ENCODE results near the gene PDE4D. TPM values are rescaled to one million over a fixed set of nuclear protein-coding genes. Genes with fewer than 3 reads are reported as not detected.

Gene PDE4D
- total RNA-seq, 1 experiment from 2014 or later: 5.3 TPM

- H3K27me3 ChIP-seq (ENCODE audit: control insufficient read depth, insufficient read depth, low read length): no peaks in the 10 kb centered on the region
- no peak for DNase-seq
- no peak overlapping the region for H3K4me3 ChIP-seq (ENCODE audit: insufficient read depth, low read depth, low read length)
- H3K36me3 ChIP-seq (replicated peaks; ENCODE audit: control insufficient read depth, insufficient read depth, low read length): no peaks in the 10 kb centered on the region
These were observed 647.2 kb downstream of the PDE4D start for GRCh38 chr5:59246145-59246869.

- no peak overlapping the region for H3K4me3 ChIP-seq (ENCODE audit: insufficient read depth, low read depth, low read length)
- no peaks in the 10 kb centered on the region for H3K36me3 ChIP-seq (replicated peaks; ENCODE audit: control insufficient read depth, insufficient read depth, low read length)
- H3K27me3 ChIP-seq (ENCODE audit: control insufficient read depth, insufficient read depth, low read length): no peaks in the 10 kb centered on the region
- no peak for DNase-seq
These were observed 648.3 kb downstream of the PDE4D start for GRCh38 chr5:59245198-59245597.

- DNase-seq: no peak
- Histone ChIP-seq H3K27me3 (ENCODE audit: control insufficient read depth, insufficient read depth, low read length) (no peaks in the 10 kb centered on the region), H3K4me3 (ENCODE audit: insufficient read depth, low read depth, low read length) (no peak overlapping the region), H3K36me3 (replicated peaks; ENCODE audit: control insufficient read depth, insufficient read depth, low read length) (no peaks in the 10 kb centered on the region)
These were observed 652.0 kb downstream of the PDE4D start for GRCh38 chr5:59241552-59241951.

GRCh38 chr5:59241119-59241518 is 652.4 kb downstream of the PDE4D start:
- H3K27me3 ChIP-seq (ENCODE audit: control insufficient read depth, insufficient read depth, low read length): no peaks in the 10 kb centered on the region
- no peaks in the 10 kb centered on the region for H3K36me3 ChIP-seq (replicated peaks; ENCODE audit: control insufficient read depth, insufficient read depth, low read length)
- no peak overlapping the region for H3K4me3 ChIP-seq (ENCODE audit: insufficient read depth, low read depth, low read length)
- no peak for DNase-seq

- Histone ChIP-seq H3K27me3 (ENCODE audit: control insufficient read depth, insufficient read depth, low read length) (no peaks in the 10 kb centered on the region), H3K36me3 (replicated peaks; ENCODE audit: control insufficient read depth, insufficient read depth, low read length) (no peaks in the 10 kb centered on the region), H3K4me3 (ENCODE audit: insufficient read depth, low read depth, low read length) (no peak overlapping the region)
- no peak for DNase-seq
These were observed 655.2 kb downstream of the PDE4D start for GRCh38 chr5:59238126-59238902.

GRCh38 chr5:59236986-59237385 is 656.5 kb downstream of the PDE4D start:
- no peaks in the 10 kb centered on the region for H3K27me3 ChIP-seq (ENCODE audit: control insufficient read depth, insufficient read depth, low read length)
- H3K4me3 ChIP-seq (ENCODE audit: insufficient read depth, low read depth, low read length): no peak overlapping the region
- no peaks in the 10 kb centered on the region for H3K36me3 ChIP-seq (replicated peaks; ENCODE audit: control insufficient read depth, insufficient read depth, low read length)
- DNase-seq: no peak

GRCh38 chr5:59236448-59236847 is 657.1 kb downstream of the PDE4D start:
- Histone ChIP-seq H3K4me3 (ENCODE audit: insufficient read depth, low read depth, low read length) (no peak overlapping the region), H3K27me3 (ENCODE audit: control insufficient read depth, insufficient read depth, low read length) (no peaks in the 10 kb centered on the region), H3K36me3 (replicated peaks; ENCODE audit: control insufficient read depth, insufficient read depth, low read length) (no peaks in the 10 kb centered on the region)
- no peak for DNase-seq

- Histone ChIP-seq H3K4me3 (ENCODE audit: insufficient read depth, low read depth, low read length) (no peak overlapping the region), H3K36me3 (replicated peaks; ENCODE audit: control insufficient read depth, insufficient read depth, low read length) (no peaks in the 10 kb centered on the region), H3K27me3 (ENCODE audit: control insufficient read depth, insufficient read depth, low read length) (no peaks in the 10 kb centered on the region)
- DNase-seq: no peak
These were observed 659.3 kb downstream of the PDE4D start for GRCh38 chr5:59234236-59234635.

GRCh38 chr5:59231221-59231931 is 662.1 kb downstream of the PDE4D start:
- H3K27me3 ChIP-seq (ENCODE audit: control insufficient read depth, insufficient read depth, low read length): no peaks in the 10 kb centered on the region
- no peak overlapping the region for H3K4me3 ChIP-seq (ENCODE audit: insufficient read depth, low read depth, low read length)
- DNase-seq: no peak
- no peaks in the 10 kb centered on the region for H3K36me3 ChIP-seq (replicated peaks; ENCODE audit: control insufficient read depth, insufficient read depth, low read length)

GRCh38 chr5:59222687-59223511 is 670.6 kb downstream of the PDE4D start:
- Histone ChIP-seq H3K36me3 (replicated peaks; ENCODE audit: control insufficient read depth, insufficient read depth, low read length) (no peaks in the 10 kb centered on the region), H3K27me3 (ENCODE audit: control insufficient read depth, insufficient read depth, low read length) (no peaks in the 10 kb centered on the region), H3K4me3 (ENCODE audit: insufficient read depth, low read depth, low read length) (no peak overlapping the region)
- no peak for DNase-seq

GRCh38 chr5:59221769-59222168 is 671.8 kb downstream of the PDE4D start:
- no peak overlapping the region for H3K4me3 ChIP-seq (ENCODE audit: insufficient read depth, low read depth, low read length)
- H3K36me3 ChIP-seq (replicated peaks; ENCODE audit: control insufficient read depth, insufficient read depth, low read length): no peaks in the 10 kb centered on the region
- peak; percentile 6 for DNase-seq
- H3K27me3 ChIP-seq (ENCODE audit: control insufficient read depth, insufficient read depth, low read length): no peaks in the 10 kb centered on the region

GRCh38 chr5:59218424-59219045 is 675.0 kb downstream of the PDE4D start:
- DNase-seq: no peak

GRCh38 chr5:59216841-59217240 is 676.7 kb downstream of the PDE4D start:
- no peak overlapping the region for H3K4me3 ChIP-seq (ENCODE audit: insufficient read depth, low read depth, low read length)
- DNase-seq: no peak
- no peaks in the 10 kb centered on the region for H3K27me3 ChIP-seq (ENCODE audit: control insufficient read depth, insufficient read depth, low read length)
- H3K36me3 ChIP-seq (replicated peaks; ENCODE audit: control insufficient read depth, insufficient read depth, low read length): no peaks in the 10 kb centered on the region

More at GRCh38 chr5:59218424-59219045, 675.0 kb downstream of the PDE4D start:
- H3K4me3 ChIP-seq (ENCODE audit: insufficient read depth, low read depth, low read length): no peak overlapping the region
- no peaks in the 10 kb centered on the region for H3K27me3 ChIP-seq (ENCODE audit: control insufficient read depth, insufficient read depth, low read length)
- no peaks in the 10 kb centered on the region for H3K36me3 ChIP-seq (replicated peaks; ENCODE audit: control insufficient read depth, insufficient read depth, low read length)

GRCh38 chr5:59212596-59212995 is 680.9 kb downstream of the PDE4D start:
- H3K27me3 ChIP-seq (ENCODE audit: control insufficient read depth, insufficient read depth, low read length): no peaks in the 10 kb centered on the region
- no peak for DNase-seq
- no peaks in the 10 kb centered on the region for H3K36me3 ChIP-seq (replicated peaks; ENCODE audit: control insufficient read depth, insufficient read depth, low read length)
- no peak overlapping the region for H3K4me3 ChIP-seq (ENCODE audit: insufficient read depth, low read depth, low read length)

Measured in H7 (cell line).